GM23338 (cell line): ENCODE measurements around the gene TMEM169. TPM values are rescaled to one million over a fixed set of nuclear protein-coding genes. Genes with fewer than 3 reads are reported as not detected.

Source experiments
- ATAC-seq: fragments of 200-7000 bp; cut with Tn5 transposase; 3 replicates; pipeline ENCODE4 v1.9.1; 2020
- DNase-seq: peaks from one replicate; pipeline ENCODE4 v3.0.0-alpha.2; 2015; ENCODE audit warnings: low spot score
- H2AFZ ChIP-seq: fragments of 200-600 bp; sonication (generic); 2 replicates; pipeline ENCODE4 v1.8.0; 2016; ENCODE audit warnings: antibody characterized with exemption, mild to moderate bottlenecking, moderate library complexity
- H3F3A ChIP-seq: fragments of 200-600 bp; sonication (generic); replicated peaks from 2 replicates; pipeline ENCODE4 v1.8.0; 2017; ENCODE audit warnings: antibody characterized with exemption, mixed run types, low read depth
- H3K27ac ChIP-seq: fragments of 200-600 bp; sonication (generic); 2 replicates; pipeline ENCODE4 v1.6.1; 2016; ENCODE audit warnings: low read depth
- H3K27me3 ChIP-seq: fragments of 200-600 bp; sonication (generic); 2 replicates; pipeline ENCODE4 v1.8.0; 2016; ENCODE audit warnings: mild to moderate bottlenecking, mixed run types, moderate library complexity; ENCODE audit not compliant: insufficient read depth
- H3K36me3 ChIP-seq: fragments of 200-600 bp; sonication (generic); 2 replicates; pipeline ENCODE4 v1.8.0; 2016; ENCODE audit warnings: mild to moderate bottlenecking; ENCODE audit not compliant: insufficient read depth
- H3K4me1 ChIP-seq: fragments of 200-600 bp; sonication (generic); 2 replicates; pipeline ENCODE4 v1.8.0; 2016; ENCODE audit warnings: mild to moderate bottlenecking, moderate library complexity; ENCODE audit not compliant: insufficient read depth
- H3K4me2 ChIP-seq: fragments of 200-600 bp; sonication (generic); 2 replicates; pipeline ENCODE4 v1.7.1; 2017; ENCODE audit warnings: mixed run types
- H3K4me3 ChIP-seq: fragments of 200-600 bp; sonication (generic); 2 replicates; pipeline ENCODE4 v1.6.1; 2016; ENCODE audit warnings: mixed run types
- H3K79me2 ChIP-seq: fragments of 200-600 bp; sonication (generic); replicated peaks from 2 replicates; pipeline ENCODE4 v1.8.0; 2017; ENCODE audit warnings: mild to moderate bottlenecking; ENCODE audit not compliant: insufficient read depth
- H3K9me2 ChIP-seq: fragments of 200-600 bp; sonication (generic); 2 replicates; pipeline ENCODE4 v1.8.0; 2017; ENCODE audit not compliant: insufficient read depth
- H4K20me1 ChIP-seq: fragments of 200-600 bp; sonication (generic); replicated peaks from 2 replicates; pipeline ENCODE4 v1.8.0; 2017; ENCODE audit warnings: mild to moderate bottlenecking; ENCODE audit not compliant: insufficient read depth
- H3K27ac Mint-ChIP-seq: 2 replicates; pipeline ENCODE4 v1.8.0; 2020; ENCODE audit warnings: inconsistent platforms, mild to moderate bottlenecking, moderate library complexity, mixed read lengths
- H3K27me3 Mint-ChIP-seq: 3 replicates; pipeline ENCODE4 v1.8.0; 2022; ENCODE audit warnings: low read depth, mild to moderate bottlenecking, moderate library complexity, mixed read lengths, inconsistent platforms; ENCODE audit not compliant: insufficient read depth, poor library complexity
- H3K36me3 Mint-ChIP-seq: 3 replicates; pipeline ENCODE4 v1.8.0; 2021; ENCODE audit warnings: low read depth, mild to moderate bottlenecking, inconsistent platforms, moderate library complexity, mixed read lengths
- H3K4me1 Mint-ChIP-seq: 3 replicates; pipeline ENCODE4 v1.8.0; 2020; ENCODE audit warnings: mild to moderate bottlenecking, inconsistent platforms, mixed read lengths
- H3K4me3 Mint-ChIP-seq: 3 replicates; pipeline ENCODE4 v1.8.0; 2021; ENCODE audit warnings: moderate library complexity, mild to moderate bottlenecking, inconsistent platforms, mixed read lengths
- H3K9me3 Mint-ChIP-seq: 3 replicates; pipeline ENCODE4 v1.8.0; 2020; ENCODE audit warnings: moderate library complexity, mild to moderate bottlenecking, inconsistent platforms, mixed read lengths
- EZH2 ChIP-seq: fragments of 200-600 bp; sonication (generic); IDR thresholded peaks from one replicate; pipeline ENCODE4 v1.8.0; 2017; ENCODE audit warnings: antibody characterized with exemption, mild to moderate bottlenecking, low read depth; ENCODE audit not compliant: unreplicated experiment
- EZH2phosphoT487 ChIP-seq: fragments of 200-600 bp; sonication (generic); IDR thresholded peaks from one replicate; pipeline ENCODE4 v1.8.1; 2018; ENCODE audit warnings: antibody characterized with exemption; ENCODE audit not compliant: unreplicated experiment
- JUNB ChIP-seq: IDR thresholded peaks from one replicate; pipeline ENCODE4 v1.6.1; 2016; ENCODE audit warnings: antibody characterized with exemption; ENCODE audit not compliant: unreplicated experiment
- STAT1 ChIP-seq: IDR thresholded peaks from one replicate; pipeline ENCODE4 v1.6.1; 2016; ENCODE audit warnings: antibody characterized with exemption; ENCODE audit not compliant: unreplicated experiment
- ZNF331 ChIP-seq: fragments of 250-450 bp; sonication (Bioruptor Pico); IDR thresholded peaks from 2 replicates; pipeline ENCODE4 v1.5.0; 2020; ENCODE audit warnings: low read depth, mild to moderate bottlenecking, moderate library complexity
- ZNF462 ChIP-seq: fragments of 250-450 bp; sonication (Bioruptor Pico); IDR thresholded peaks from 2 replicates; pipeline ENCODE4 v1.5.0; 2020; ENCODE audit warnings: mild to moderate bottlenecking, moderate library complexity
- polyA plus RNA-seq: library from polyadenylated mRNA; unstranded; fragments of >200 nt; fragmentation: Nextera tagmentation; extraction: Ambion mirVana; gene quantifications from 2 replicates; pipeline ENCODE4 v1.2.1, GENCODE V29; 2016
- total RNA-seq: library from RNA; depleted of rRNA; stranded (reverse); fragments of >200 nt; shearing (Covaris generic); gene quantifications from 2 replicates; pipeline ENCODE4 v1.2.3, GENCODE V29; 2014
- TF ChIP-seq, protein P1 (sequence below): IDR thresholded peaks from one replicate; pipeline ENCODE4 v1.6.1; 2018; ENCODE audit warnings: antibody characterized with exemption; ENCODE audit not compliant: unreplicated experiment

Gene TMEM169
- total and polyA plus RNA-seq, 2 experiments from 2014 or later = 1.4 to 3.9 TPM

DNA sequence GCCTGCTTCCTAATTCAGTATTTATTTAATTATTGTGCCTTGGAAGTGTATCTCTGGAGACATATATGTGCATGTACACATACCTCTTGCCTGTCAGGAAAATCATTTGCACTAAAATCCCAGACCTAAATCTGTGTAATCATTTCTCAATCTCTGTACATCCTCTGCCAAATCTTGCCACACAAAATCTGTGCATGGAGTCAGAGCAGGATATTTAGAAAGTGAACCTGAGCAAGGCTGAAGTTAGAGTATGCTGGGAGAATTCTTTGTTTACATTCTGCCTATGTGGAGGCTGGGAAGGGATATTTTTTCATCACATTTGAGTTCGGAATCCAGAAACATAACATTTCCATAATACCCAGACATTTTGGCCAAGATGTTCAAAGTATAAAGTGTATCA lies 36.8 kb downstream of the TMEM169 start (continued):
- TF ChIP-seq ZNF462 = no peak
- no peak for TF ChIP-seq STAT1
- TF ChIP-seq EZH2 = no peak

DNA sequence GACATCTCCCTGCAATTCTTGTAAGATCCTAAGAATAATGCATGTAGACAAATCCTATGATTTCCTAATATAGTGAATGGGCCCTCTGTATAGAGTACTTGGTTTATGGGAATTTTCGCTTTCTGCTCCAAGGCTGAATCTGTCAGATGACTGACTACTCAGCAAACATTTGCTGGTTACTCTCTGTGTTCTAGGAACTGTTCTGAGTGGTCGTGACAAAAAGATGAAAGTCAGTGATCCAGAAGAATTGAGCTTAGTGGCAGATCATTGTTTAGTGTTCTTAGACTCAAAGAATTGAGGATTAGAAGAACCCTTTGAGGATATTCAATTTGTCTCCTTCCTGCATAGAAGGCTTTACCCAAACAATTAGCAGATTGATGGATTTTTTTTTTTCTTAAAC lies 37.4 kb downstream of the TMEM169 start:
- Histone ChIP-seq H3K27ac (no peak overlapping the region), H3F3A (peaks cover 9% of the 10 kb centered on the region), H3K27me3 (no peaks in the 10 kb centered on the region), H4K20me1 (peaks cover 20% of the 10 kb centered on the region), H2AFZ (no peak overlapping the region), H3K9me2 (no peaks in the 10 kb centered on the region), H3K79me2 (peaks cover 92% of the 10 kb centered on the region), H3K4me2 (no peak overlapping the region), H3K36me3 (peaks cover 90% of the 10 kb centered on the region), H3K4me1 (peaks cover 7% of the 10 kb centered on the region), H3K4me3 (no peak overlapping the region)
- Mint-ChIP-seq H3K4me1 (peaks cover 17% of the 10 kb centered on the region), H3K27ac (no peak overlapping the region; the same call in 1 of the 2 replicates), H3K36me3 (peaks cover 99% of the 10 kb centered on the region), H3K4me3 (no peak overlapping the region), H3K9me3 (no peaks in the 10 kb centered on the region; the same call in 2 of the 3 replicates), H3K27me3 (peaks cover 12% of the 10 kb centered on the region)
- TF ChIP-seq, protein P1, sequence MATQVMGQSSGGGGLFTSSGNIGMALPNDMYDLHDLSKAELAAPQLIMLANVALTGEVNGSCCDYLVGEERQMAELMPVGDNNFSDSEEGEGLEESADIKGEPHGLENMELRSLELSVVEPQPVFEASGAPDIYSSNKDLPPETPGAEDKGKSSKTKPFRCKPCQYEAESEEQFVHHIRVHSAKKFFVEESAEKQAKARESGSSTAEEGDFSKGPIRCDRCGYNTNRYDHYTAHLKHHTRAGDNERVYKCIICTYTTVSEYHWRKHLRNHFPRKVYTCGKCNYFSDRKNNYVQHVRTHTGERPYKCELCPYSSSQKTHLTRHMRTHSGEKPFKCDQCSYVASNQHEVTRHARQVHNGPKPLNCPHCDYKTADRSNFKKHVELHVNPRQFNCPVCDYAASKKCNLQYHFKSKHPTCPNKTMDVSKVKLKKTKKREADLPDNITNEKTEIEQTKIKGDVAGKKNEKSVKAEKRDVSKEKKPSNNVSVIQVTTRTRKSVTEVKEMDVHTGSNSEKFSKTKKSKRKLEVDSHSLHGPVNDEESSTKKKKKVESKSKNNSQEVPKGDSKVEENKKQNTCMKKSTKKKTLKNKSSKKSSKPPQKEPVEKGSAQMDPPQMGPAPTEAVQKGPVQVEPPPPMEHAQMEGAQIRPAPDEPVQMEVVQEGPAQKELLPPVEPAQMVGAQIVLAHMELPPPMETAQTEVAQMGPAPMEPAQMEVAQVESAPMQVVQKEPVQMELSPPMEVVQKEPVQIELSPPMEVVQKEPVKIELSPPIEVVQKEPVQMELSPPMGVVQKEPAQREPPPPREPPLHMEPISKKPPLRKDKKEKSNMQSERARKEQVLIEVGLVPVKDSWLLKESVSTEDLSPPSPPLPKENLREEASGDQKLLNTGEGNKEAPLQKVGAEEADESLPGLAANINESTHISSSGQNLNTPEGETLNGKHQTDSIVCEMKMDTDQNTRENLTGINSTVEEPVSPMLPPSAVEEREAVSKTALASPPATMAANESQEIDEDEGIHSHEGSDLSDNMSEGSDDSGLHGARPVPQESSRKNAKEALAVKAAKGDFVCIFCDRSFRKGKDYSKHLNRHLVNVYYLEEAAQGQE = no peak
- TF ChIP-seq EZH2phosphoT487 (no peak), JUNB (no peak), ZNF331 (no peak)
- DNase-seq (no peak), ATAC-seq (no peak)
